ENCODE data around the gene SLC27A4. TPM values are rescaled to one million over a fixed set of nuclear protein-coding genes. Genes with fewer than 3 reads are reported as not detected.

SLC27A4 gene
- total RNA-seq, 4 donors from 2014 or later: 14.3 to 34.3 (median 20.4) TPM

DNA sequence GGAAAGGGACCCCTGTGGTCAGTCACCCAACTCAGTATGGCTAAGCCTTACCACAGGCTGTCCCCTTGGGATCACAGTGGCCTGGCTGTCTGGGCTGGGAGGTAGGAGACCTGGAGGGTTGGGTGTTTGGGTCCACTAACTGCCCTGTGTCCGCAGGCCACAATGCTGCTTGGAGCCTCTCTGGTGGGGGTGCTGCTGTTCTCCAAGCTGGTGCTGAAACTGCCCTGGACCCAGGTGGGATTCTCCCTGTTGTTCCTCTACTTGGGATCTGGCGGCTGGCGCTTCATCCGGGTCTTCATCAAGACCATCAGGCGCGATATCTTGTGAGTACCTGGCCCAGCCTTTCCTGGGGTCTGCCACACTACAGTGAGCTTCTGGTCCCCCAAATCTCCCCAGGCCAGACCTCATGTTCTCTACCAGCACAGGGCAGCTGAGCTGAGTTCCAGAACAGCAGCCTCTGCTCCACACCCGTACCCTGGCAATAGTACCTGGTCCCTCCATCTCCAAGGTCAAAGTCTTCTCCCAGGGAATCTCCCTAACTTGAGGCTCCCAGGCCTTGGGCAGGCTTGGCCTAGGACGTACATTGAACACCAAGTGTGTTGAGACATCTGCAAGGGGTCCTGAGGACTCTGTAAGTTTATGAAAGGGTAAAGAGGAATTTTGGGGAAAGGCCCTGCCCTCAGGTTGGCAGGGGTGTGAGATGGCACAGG is 2.8 kb downstream of the SLC27A4 start:
- no peak for ATAC-seq
- Histone ChIP-seq H3K4me3 (no peak overlapping the region), H3K4me1 (peaks cover 0 to 24% (median 4%) of the 10 kb centered on the region in 3 donors), H3K27me3 (no peaks in the 10 kb centered on the region), H3K9me3 (no peaks in the 10 kb centered on the region), H3K36me3 (peaks cover 0 to 61% of the 10 kb centered on the region in 2 donors), H3K27ac (no peak overlapping the region)
- 97 to 100% methylated on average over 4 to 5 of the region's 8 CpGs for WGBS, 2 donors (ENCODE audit: low coverage in 1 of 2)
- no peak for TF ChIP-seq POLR2A (IDR thresholded peaks at IDR 0.05)
- TF ChIP-seq POLR2AphosphoS5 (IDR thresholded peaks at IDR 0.05): no peak
- TF ChIP-seq EP300 (IDR thresholded peaks at IDR 0.05): no peak
- TF ChIP-seq, protein P1, sequence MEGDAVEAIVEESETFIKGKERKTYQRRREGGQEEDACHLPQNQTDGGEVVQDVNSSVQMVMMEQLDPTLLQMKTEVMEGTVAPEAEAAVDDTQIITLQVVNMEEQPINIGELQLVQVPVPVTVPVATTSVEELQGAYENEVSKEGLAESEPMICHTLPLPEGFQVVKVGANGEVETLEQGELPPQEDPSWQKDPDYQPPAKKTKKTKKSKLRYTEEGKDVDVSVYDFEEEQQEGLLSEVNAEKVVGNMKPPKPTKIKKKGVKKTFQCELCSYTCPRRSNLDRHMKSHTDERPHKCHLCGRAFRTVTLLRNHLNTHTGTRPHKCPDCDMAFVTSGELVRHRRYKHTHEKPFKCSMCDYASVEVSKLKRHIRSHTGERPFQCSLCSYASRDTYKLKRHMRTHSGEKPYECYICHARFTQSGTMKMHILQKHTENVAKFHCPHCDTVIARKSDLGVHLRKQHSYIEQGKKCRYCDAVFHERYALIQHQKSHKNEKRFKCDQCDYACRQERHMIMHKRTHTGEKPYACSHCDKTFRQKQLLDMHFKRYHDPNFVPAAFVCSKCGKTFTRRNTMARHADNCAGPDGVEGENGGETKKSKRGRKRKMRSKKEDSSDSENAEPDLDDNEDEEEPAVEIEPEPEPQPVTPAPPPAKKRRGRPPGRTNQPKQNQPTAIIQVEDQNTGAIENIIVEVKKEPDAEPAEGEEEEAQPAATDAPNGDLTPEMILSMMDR (IDR thresholded peaks at IDR 0.05): no peak

DNA sequence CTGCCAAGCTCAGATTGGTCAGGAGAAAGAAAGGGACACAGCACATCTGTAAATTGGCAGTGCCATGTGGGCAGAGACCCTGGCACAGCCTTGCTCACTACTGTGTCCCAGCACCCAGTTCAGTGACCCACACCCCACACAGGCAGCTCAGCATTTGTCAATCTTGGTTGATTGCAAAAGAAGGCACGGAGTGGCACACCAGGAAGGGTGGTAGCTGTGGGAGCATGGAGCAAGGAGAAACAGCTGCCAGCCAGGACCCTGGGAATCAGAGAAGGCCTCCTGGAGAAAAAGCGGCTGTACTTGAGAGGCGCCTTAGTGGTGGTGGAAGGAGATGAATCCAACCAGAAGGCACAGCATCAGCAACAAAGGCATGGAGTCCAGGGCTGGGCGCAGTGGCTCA is 3.5 kb downstream of the SLC27A4 start:
- peaks cover 0 to 24% (median 4%) of the 10 kb centered on the region in 3 donors for H3K4me1 ChIP-seq
- no peak for ATAC-seq
- H3K36me3 ChIP-seq: peaks cover 0 to 69% of the 10 kb centered on the region in 2 donors
- 91% methylated on average over 4 of the region's 4 CpGs; no CpG with 5 or more reads in 1 of the 2 donors for WGBS, 2 donors (ENCODE audit: low coverage in 1 of 2)
- H3K27ac ChIP-seq: no peak overlapping the region
- no peaks in the 10 kb centered on the region for H3K9me3 ChIP-seq
- TF ChIP-seq POLR2AphosphoS5 (IDR thresholded peaks at IDR 0.05): no peak
- TF ChIP-seq POLR2A (IDR thresholded peaks at IDR 0.05): no peak
- no peak for TF ChIP-seq EP300 (IDR thresholded peaks at IDR 0.05)
- TF ChIP-seq, protein P1 (IDR thresholded peaks at IDR 0.05): no peak
- H3K4me3 ChIP-seq: no peak overlapping the region
- no peaks in the 10 kb centered on the region for H3K27me3 ChIP-seq

DNA sequence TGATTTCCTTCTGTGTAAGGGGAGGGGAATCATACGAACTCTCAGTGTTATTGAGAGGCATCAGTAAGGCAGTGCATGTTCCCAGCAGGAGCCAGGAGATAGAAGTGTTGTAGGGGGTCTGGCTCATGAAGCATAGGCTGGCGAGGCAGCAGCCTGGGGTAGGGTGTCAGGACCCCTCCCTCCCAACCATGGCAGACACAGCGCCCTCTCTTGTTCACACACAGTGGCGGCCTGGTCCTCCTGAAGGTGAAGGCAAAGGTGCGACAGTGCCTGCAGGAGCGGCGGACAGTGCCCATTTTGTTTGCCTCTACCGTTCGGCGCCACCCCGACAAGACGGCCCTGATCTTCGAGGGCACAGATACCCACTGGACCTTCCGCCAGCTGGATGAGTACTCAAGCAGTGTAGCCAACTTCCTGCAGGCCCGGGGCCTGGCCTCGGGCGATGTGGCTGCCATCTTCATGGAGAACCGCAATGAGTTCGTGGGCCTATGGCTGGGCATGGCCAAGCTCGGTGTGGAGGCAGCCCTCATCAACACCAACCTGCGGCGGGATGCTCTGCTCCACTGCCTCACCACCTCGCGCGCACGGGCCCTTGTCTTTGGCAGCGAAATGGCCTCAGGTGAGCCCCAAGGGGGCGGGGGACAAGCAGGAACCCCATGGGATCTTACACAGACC is 4.7 kb downstream of the SLC27A4 start:
- H3K27ac ChIP-seq: no peak overlapping the region
- peaks cover 0 to 19% (median 4%) of the 10 kb centered on the region in 3 donors for H3K4me1 ChIP-seq
- H3K9me3 ChIP-seq: no peaks in the 10 kb centered on the region
- H3K27me3 ChIP-seq: no peaks in the 10 kb centered on the region
- no peak for ATAC-seq
- H3K36me3 ChIP-seq: peaks cover 0 to 81% of the 10 kb centered on the region in 2 donors
- 89 to 100% methylated on average over 2 to 5 of the region's 28 CpGs for WGBS, 2 donors (ENCODE audit: low coverage in 1 of 2)
- TF ChIP-seq, protein P1 (IDR thresholded peaks at IDR 0.05): no peak
- TF ChIP-seq POLR2AphosphoS5 (IDR thresholded peaks at IDR 0.05): no peak
- no peak for TF ChIP-seq EP300 (IDR thresholded peaks at IDR 0.05)
- no peak for TF ChIP-seq POLR2A (IDR thresholded peaks at IDR 0.05)
- H3K4me3 ChIP-seq: no peak overlapping the region

DNA sequence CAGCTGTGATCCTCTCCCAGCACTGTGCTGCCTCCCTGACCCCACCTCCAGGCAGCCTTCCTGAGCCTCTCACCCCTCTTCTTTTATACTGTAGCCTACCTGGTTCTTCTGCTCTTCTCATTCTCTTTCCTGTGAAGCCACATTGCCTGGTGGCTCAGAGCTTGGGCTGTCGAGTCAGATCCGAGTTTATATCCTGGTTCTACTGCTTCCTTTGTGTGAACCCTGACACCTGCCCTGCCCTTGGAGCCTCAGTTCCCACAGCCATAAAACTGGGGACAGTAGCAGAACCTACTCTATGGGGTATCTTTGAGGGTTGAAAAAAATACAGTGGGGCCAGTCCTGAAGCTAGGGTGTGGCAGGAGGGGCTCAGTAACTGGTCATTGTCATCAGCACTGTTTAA is 8.8 kb downstream of the SLC27A4 start:
- Histone ChIP-seq H3K36me3 (peaks cover 0 to 95% of the 10 kb centered on the region in 2 donors), H3K4me3 (no peak overlapping the region), H3K27ac (no peak overlapping the region), H3K27me3 (no peaks in the 10 kb centered on the region), H3K4me1 (no peaks in the 10 kb centered on the region), H3K9me3 (no peaks in the 10 kb centered on the region)
- WGBS, 2 donors (ENCODE audit: low coverage in 1 of 2): 57% methylated on average over 1 of the region's 2 CpGs; no CpG with 5 or more reads in 1 of the 2 donors
- ATAC-seq: no peak
- TF ChIP-seq EP300 (IDR thresholded peaks at IDR 0.05) (no peak), POLR2AphosphoS5 (IDR thresholded peaks at IDR 0.05) (no peak), POLR2A (IDR thresholded peaks at IDR 0.05) (no peak)
- TF ChIP-seq, protein P1 (IDR thresholded peaks at IDR 0.05): no peak
